Endometrial microvascular endothelial cells (primary cell): Measurements from ENCODE around the gene CTTNBP2. TPM values are rescaled to one million over a fixed set of nuclear protein-coding genes. Genes with fewer than 3 reads are reported as not detected.

Experiments
- in situ Hi-C: cut with HindIII; loops from 2 replicates; pipeline ENCODE4 v1.10.0; 2017; ENCODE audit warnings: low sequenced_read_pairs, low pct_unique_long_range_greater_than_20kb; ENCODE audit errors: inconsistent ontology term
- total RNA-seq: library from RNA; depleted of rRNA; stranded (reverse); fragments of >200 nt; gene quantifications from one replicate; pipeline ENCODE4 v1.2.3, GENCODE V29; 2015; ENCODE audit errors: inconsistent ontology term

Gene CTTNBP2
- total RNA-seq, 1 donor from 2014 or later, result 0.37 TPM

DNA sequence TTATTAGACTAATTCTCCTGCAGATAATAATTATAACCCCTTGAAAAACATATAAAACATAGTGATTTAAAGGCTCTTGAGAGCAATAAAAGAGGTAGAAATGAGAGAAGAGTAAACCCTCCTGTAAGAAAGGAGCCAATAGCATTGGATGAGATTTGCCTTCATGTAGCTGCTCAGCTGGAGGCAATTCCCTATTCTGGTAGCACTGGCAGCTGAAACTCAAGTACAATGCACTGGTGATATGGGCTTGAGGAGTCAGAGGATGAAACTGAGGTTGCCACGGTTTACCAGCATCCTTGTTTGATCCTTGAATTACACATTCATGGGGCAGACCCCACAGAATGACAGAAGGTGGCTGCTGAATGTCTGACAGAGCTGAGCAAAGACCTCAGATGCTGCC is 76.4 kb downstream of the CTTNBP2 start:
- in situ Hi-C loops, result no loop called here

DNA sequence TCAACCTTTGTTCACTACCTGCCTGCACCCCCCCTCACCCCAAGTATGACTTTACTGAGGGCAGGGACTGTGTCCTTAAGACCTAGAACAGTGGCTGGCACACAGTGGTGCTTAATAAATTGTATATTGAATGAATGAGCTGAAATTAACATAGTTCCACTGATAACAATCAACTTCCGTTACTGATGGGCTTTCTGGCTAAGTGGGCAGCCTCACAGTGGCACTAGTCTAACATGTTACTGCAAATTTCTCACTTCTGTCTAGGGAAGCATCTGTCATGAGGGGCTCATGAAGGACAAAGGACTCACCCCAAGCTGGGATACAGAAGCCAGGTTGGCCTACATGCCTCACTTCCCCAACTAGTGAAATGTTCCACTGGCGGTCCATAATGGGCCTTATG is 79.3 kb downstream of the CTTNBP2 start:
- in situ Hi-C loops, result no loop called here

DNA sequence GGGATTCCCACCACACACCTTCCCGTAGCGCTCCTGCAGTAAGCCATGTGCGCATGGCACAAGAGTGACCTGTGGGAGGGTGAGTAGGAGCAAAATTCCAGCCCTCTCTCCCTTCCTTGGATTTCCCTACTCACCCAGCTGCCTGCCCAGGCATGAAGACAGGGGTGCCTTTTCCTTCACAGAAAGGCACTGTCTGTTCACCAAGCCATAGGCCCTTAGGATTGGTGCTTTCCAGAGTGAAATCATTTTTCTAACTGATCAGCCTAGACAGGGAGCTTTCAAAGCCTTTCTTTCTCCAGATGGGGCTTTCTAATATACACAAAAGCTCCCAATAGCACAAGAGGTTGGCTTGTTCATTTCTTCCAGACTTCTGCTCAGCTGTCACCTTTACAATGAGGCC is 79.7 kb downstream of the CTTNBP2 start:
- in situ Hi-C loops, result no loop called here

DNA sequence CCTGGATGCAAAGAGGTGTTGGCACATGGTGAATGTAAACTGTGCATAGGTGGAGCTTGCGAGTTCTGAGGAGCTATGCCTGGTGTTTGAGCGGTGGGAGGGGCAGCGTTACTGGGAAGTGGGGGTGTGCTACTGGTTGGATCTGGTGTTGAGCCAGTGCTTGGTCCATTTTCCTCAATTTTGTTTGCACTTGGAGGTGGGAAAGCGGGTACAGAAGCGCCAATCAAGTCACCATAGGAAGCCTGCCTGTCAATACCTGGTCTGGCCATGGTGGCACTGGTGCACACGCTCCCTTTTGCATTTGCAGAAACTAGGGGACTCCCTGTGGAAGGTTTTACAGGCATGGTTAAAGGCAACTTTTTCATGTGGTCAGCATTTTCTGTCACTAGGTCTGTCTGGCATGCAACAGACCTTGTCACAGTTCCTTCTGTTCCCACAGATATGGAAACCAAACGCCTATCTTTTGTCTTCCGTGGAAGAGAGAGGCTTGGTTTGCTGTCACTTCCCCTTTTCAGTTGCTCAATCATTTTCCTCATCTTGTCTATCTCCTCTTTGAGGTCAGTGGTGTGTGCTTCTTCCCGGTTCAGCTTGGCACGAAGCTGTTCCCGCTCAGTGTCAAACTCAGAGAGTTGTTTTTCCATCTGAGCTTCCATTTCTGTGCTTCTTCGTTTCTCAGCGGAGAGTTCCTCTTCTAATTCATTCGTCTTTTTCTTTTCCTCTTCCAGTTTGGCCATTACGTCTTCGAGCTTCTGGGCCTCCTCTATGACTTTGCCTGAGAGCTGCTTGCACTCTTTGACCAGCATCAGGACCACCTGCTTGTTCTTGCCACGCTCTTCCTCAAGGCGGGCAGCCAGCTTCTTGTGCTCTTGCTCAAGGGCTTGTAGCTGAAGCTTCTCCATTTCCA is 81.1 kb downstream of the CTTNBP2 start:
- in situ Hi-C loops, result no loop called here

DNA sequence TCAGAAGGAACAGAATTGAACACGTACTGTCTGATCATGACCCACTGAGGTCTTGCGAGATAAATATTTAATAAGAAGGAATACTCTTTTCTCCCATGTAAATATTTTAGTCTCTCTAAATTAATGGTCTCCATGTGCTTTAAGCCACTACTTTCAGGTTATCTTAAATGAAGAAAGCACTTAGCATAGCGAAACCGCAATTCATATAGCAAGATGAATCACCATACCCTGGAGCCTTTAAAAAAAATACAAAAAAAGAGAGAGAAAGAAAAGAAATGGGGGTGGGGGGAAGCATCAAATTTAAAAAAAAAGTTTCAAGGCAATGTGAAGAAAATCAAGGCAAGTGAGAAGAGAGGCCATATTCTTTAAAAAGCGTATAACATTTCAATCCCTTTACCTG is 82.5 kb downstream of the CTTNBP2 start:
- in situ Hi-C loops, result no loop called here

DNA sequence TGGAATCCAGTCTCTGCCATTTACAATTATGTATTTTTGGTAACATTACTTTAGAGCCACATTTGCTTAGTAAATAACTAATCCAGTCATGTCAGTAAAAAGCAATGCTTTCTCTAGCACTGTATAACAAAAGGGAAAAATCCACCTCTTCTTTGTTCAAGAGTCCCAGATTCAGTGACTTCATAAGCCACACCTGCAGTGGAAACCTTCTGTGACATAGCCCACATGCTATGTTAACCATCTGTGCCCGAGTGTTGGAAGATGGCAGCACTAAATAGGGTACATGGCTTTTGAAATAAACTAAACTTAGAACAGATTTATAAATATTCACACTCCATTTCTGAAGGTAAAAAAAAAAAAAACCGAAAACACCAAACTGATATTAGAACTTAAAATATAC is 83.0 kb downstream of the CTTNBP2 start:
- in situ Hi-C loops, result no loop called here

DNA sequence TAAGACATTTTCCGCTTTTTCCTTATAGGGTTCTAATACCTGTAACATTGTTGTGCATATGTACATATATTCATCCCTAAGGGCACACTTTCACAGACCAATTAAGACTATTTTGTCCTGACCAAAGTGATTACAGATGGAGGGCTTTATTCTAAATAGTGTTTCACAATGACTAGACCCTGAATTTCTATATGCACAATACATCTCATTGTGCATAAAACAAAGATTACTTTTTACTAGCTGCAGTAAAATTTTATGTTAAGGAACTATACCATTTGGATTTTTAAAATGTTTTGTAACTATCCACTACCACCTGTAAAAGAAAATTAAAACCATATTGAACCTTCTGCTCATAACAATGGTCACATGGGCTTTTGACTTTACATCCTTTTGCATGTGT is 87.8 kb downstream of the CTTNBP2 start:
- in situ Hi-C loops, result no loop called here

DNA sequence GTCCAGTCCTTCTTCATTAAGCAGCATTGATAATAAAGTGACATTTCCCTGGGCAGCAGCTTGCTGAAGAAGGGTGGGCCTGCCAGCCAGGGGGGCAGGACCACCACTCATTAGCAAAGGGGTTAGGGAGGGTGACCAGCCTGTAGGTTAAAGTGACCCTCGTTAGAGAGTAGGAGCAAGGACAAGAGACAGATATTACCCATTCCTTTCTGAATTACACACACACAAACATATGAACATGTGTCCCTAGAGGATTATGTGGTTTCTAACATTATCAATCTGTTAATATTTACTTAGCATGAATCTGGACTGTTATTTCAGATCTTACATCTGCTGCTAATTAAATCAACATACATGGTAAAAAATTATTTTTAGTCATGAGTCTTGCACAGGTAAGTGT is 88.9 kb downstream of the CTTNBP2 start:
- in situ Hi-C loops, result no loop called here

DNA sequence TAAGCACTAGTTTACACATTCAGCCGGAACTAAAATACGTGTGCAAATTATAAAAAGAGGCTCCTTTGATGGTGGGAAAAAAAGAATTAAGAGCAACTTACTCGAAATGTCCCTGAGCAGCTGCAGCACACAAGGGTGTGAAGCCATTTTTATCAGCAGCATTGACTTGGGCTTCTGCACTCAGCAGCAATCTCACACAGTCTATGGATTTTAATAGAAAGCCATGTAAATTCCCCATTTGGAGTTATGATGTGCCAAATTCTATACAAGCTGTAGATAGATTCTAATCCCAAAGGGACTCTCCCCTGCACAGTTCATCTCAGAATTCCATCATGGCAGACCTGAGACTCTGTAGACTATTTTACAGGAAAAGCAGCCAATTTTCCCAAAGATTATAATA is 90.5 kb downstream of the CTTNBP2 start:
- in situ Hi-C loops, result no loop called here

DNA sequence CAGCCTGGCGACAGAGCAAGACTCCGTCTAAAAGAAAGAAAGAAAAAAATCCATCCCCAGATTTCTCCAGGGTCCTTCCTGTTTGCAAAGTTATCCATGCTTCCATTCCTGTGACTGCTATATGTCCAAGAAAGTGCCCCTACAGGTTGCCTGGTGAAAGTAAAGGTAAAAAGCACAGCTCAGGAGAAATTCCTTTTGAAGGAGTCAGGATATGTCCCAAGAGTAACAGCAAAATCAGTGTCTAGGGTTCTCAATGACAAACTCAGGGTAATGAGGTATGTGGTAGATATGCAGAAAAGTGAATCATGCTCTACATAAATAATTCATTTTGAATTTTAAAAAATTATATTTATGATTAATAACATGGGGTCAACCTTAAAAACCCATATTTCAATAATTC is 91.5 kb downstream of the CTTNBP2 start:
- in situ Hi-C loops, result no loop called here

DNA sequence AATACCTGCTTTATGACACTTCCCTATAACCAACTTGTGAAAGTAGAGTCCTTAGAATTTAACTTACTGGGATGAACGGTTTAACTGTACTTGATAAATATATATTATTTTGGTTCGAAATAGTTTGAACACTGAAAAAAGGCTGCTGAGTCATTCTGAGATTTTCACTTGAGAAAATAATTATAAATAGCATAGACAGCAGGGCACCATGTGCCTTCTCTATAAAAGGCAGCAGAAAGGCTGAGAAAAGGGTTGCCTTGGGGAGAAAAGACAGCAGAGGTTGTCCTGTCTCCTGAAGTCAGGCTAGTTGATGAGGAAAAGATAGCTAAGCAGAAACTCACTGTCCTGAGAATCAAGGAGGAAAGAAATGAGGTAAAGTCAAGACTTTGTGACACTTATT is 92.4 kb downstream of the CTTNBP2 start:
- in situ Hi-C loops, result no loop called here

DNA sequence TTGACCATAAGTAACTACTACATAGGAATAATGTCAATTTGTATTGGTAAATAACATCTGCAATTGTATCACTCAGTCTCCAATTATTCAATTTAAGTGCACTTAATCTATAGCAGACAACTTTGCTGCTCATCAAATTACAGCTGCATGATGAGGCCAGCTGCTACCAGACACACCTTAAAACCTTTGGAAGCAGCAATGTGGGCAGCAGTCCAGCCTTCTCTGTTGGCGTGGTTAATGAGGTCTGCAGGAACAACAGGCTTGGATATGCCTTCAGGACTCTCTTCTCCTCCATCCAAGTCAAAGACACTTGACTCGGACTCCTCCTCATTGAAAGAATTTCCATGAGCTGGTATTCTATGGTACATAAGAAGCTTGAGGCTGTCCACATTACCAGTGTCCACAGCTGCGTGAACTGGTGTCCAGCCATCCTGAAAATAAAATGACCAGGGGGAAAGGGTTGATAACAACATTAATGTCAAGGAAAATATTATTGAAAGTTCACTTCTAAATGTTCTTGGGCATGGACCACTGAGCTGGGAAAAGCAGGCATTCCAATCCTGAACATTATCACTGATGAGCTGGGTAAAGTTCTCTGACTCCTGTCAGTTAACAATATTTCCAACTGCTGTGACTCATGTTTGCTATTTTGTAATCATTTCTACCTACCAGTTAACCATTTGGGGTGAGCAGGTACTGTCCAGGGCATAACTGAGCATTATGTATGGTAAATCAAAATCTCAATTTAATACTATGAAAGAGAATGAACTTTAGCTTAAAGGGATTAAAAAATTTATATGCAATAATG is 95.7 kb downstream of the CTTNBP2 start:
- in situ Hi-C loops, result no loop called here

DNA sequence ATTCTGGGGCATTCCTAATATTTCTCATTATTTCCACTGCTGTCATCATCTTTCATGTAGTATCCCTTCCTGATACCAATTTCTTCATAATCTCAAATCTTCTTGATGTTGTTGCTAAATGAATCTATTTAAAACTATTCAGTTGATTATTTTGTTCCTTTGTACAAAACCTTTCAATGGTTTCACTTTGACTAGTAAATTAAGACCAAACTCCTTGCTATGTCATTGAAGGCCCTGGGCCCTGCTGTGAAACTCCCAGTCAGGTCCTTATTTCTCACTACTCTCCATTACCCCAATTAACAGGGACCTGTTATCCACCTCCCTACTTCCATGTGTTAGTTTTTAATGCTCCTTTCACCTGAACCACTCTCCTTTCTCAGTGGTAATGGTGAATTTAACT is 97.0 kb downstream of the CTTNBP2 start:
- in situ Hi-C loops, result no loop called here

DNA sequence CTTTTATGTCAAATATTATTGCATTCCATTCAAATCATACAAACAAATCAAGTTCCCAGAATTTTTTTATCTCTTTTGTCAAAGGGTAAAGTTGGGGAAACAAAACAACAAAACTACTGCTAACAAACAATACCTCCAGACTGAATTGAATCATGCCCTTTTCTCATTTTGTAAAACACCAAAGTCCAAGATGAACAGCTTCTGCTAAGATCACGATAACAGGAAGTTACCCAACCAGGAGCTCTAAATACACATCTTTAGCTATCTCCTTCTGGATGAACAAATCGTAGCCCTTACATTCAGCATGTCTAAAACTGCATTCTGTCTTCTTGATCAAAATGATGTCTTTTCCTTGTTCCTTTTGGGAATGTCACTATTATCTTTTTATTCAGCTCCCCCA is 97.4 kb downstream of the CTTNBP2 start:
- in situ Hi-C loops, result no loop called here

DNA sequence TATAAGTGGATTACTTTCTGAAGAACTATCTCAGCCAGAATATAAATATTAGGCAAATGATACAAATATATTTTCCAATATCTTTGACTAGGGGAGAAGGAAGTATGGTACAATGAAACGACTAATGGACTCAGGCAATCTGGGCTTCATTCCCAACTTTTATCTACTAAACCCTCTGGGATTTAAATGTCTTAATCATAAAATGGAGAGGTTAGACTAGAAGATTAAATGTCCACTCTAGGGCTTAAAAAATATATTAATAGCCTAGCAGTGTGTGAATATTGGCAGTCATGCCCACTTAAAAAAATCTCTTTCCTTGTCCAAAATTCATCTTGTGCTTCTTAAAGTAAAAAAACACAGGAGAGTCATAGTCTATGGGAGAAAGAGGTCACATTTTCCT is 98.3 kb downstream of the CTTNBP2 start:
- in situ Hi-C loops, result no loop called here

DNA sequence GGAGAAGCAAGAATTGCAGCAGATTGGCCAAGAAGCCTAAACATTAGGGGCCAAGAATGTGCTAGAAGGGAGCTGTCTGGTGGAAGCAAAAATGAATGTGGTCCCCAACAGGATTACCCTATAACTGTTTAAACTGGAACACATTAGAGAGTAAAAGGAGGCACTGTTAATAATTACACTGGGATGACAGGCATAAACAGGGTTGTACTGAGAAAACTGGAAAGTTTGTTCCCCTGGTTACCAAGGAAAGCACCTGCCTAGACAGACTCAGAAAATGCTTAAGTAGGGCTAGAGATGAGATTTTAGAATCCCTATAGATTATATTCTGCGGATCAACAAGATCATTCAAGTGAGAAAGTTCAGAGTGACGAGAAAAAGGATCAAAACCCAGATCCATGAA is 100.8 kb downstream of the CTTNBP2 start:
- in situ Hi-C loops, result no loop called here

DNA sequence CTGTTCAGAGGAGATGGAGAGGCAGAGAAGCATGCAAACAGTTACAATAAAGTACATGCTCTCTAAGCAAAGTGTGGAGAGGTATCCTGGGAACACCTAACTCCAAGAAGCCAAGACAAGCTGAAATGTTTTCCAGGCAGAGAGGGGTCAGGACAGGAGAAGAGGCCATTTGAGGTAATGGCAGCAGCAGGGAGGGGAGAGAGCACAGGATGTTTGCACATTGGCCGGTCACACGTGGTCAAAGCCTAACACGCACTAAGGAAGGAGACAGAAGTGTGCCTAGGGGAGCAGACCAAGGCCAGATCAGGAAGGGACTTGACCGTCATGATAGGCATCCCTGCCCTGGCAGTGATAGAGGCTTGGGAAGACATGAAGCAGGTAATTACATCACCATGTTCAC is 101.5 kb downstream of the CTTNBP2 start:
- in situ Hi-C loops, result no loop called here

DNA sequence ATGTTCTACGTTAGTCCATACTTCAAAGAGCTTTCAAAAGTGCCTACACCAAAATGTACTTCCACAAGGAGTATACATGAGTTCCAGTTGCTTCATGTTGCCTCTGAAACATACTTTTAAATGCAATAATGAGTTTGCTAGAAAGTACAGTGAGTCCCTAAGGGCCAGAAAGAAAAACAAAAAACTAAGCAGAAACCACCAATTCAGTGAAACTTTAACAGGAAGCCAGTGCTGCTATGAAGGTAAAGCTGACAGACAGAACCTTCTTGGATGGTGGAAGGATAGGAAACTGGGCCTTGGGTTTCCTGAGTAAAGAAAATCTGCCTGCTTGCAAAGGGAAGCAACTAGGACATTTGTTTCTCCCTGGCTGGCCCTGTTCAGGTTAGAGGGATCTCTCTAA is 104.2 kb downstream of the CTTNBP2 start:
- in situ Hi-C loops, result no loop called here

DNA sequence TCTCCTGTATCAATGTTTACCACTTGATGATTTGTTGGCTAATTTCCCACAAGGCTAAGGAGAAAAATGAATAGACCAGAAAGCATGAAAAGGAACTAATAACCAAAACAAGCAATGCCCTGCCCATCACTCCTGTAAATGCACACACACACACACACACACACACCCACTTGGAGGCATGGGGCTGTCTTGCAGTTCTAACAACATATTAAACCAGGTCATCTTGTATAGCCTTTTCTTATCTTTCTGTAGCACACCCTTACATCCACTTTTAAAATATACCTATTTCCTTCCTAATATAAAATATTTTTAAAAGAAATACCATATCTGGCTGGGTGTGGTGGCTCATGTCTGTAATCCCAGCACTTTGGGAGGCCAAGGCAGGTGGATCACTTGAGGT is 105.3 kb downstream of the CTTNBP2 start:
- in situ Hi-C loops, result no loop called here

DNA sequence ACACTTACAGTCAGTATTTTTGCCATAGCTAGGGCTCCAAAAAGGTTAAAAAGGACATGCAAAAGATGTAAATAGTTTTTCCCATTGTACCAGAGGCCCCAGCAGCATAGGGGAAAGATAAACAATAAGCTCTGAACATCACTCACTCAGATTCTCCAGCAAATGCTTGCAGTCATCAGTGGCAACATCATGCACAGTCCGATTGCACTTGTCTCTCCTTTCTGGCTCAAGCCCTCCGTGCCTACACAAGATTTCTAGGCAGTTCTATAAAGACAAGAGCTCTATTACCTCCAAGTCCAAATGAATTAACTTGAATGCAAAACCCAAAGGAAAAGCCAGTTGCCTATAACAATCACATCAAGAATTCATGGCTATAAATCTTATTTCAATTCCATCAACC is 106.3 kb downstream of the CTTNBP2 start:
- in situ Hi-C loops, result no loop called here
